ENCODE results near the gene LDLRAP1.

LDLRAP1 gene

GRCh38 chr1:25568090-25568833 lies 24.9 kb downstream of the LDLRAP1 start:
- no peaks in the 10 kb centered on the region for H3K9me3 Mint-ChIP-seq
- ATAC-seq (replicated peaks), result no peak
- no peak for DNase-seq
- H3K4me3 Mint-ChIP-seq, result no peak overlapping the region
- H3K27ac Mint-ChIP-seq, result peak overlapping the region; percentile 67
- peaks cover 0 to 7% of the 10 kb centered on the region in 2 donors for H3K36me3 Mint-ChIP-seq
- peaks cover 10 to 16% of the 10 kb centered on the region in 2 donors for H3K27me3 Mint-ChIP-seq
- peaks cover 3 to 19% of the 10 kb centered on the region in 2 donors for H3K4me1 Mint-ChIP-seq

- no peak overlapping the region for H3K4me3 Mint-ChIP-seq
- H3K4me1 Mint-ChIP-seq, result peaks cover 3 to 19% of the 10 kb centered on the region in 2 donors
- H3K27me3 Mint-ChIP-seq, result peaks cover 11 to 19% of the 10 kb centered on the region in 2 donors
- ATAC-seq (replicated peaks) (no peak), DNase-seq (no peak)
- peaks cover 0 to 7% of the 10 kb centered on the region in 2 donors for H3K36me3 Mint-ChIP-seq
- no peak overlapping the region for H3K27ac Mint-ChIP-seq
- H3K9me3 Mint-ChIP-seq, result no peaks in the 10 kb centered on the region
These were observed 25.6 kb downstream of the LDLRAP1 start for GRCh38 chr1:25568834-25569596.

GRCh38 chr1:25569597-25570396 lies 26.4 kb downstream of the LDLRAP1 start:
- no peaks in the 10 kb centered on the region for H3K9me3 Mint-ChIP-seq
- DNase-seq (no peak), ATAC-seq (replicated peaks) (no peak)
- peaks cover 3 to 16% of the 10 kb centered on the region in 2 donors for H3K4me1 Mint-ChIP-seq
- H3K4me3 Mint-ChIP-seq, result no peak overlapping the region
- no peak overlapping the region for H3K27ac Mint-ChIP-seq
- H3K36me3 Mint-ChIP-seq, result peaks cover 0 to 7% of the 10 kb centered on the region in 2 donors
- H3K27me3 Mint-ChIP-seq, result peaks cover 11 to 19% of the 10 kb centered on the region in 2 donors

- Mint-ChIP-seq H3K27ac (no peak overlapping the region), H3K4me1 (peaks cover 3 to 9% of the 10 kb centered on the region in 2 donors)
- ATAC-seq (replicated peaks), result no peak
These were observed 27.6 kb downstream of the LDLRAP1 start for GRCh38 chr1:25570798-25571521.

GRCh38 chr1:25571522-25571970 lies 28.1 kb downstream of the LDLRAP1 start:
- DNase-seq (no peak), ATAC-seq (replicated peaks) (no peak)
- Mint-ChIP-seq H3K4me1 (peaks cover 3% of the 10 kb centered on the region in 2 donors), H3K27ac (no peak overlapping the region), H3K4me3 (no peak overlapping the region), H3K27me3 (peaks cover 11 to 19% of the 10 kb centered on the region in 2 donors), H3K9me3 (no peaks in the 10 kb centered on the region), H3K36me3 (peaks cover 0 to 4% of the 10 kb centered on the region in 2 donors)

More at GRCh38 chr1:25570798-25571521, 27.6 kb downstream of the LDLRAP1 start:
- Mint-ChIP-seq H3K36me3 (peaks cover 0 to 7% of the 10 kb centered on the region in 2 donors), H3K27me3 (peaks cover 11 to 19% of the 10 kb centered on the region in 2 donors), H3K9me3 (no peaks in the 10 kb centered on the region), H3K4me3 (no peak overlapping the region)
- DNase-seq, result no peak

GRCh38 chr1:25572107-25572506 lies 28.7 kb downstream of the LDLRAP1 start:
- ATAC-seq (replicated peaks), result no peak
- no peak for DNase-seq
- no peak overlapping the region for H3K4me3 Mint-ChIP-seq
- H3K27me3 Mint-ChIP-seq, result peaks cover 11 to 19% of the 10 kb centered on the region in 2 donors
- H3K9me3 Mint-ChIP-seq, result no peaks in the 10 kb centered on the region
- H3K4me1 Mint-ChIP-seq, result peaks cover 0 to 3% of the 10 kb centered on the region in 2 donors
- H3K27ac Mint-ChIP-seq, result no peak overlapping the region
- H3K36me3 Mint-ChIP-seq, result peaks cover 0 to 3% of the 10 kb centered on the region in 2 donors

GRCh38 chr1:25572708-25573590 lies 29.5 kb downstream of the LDLRAP1 start:
- Mint-ChIP-seq H3K36me3 (no peaks in the 10 kb centered on the region), H3K4me1 (peaks cover 0 to 3% of the 10 kb centered on the region in 2 donors), H3K27ac (no peak overlapping the region), H3K9me3 (no peaks in the 10 kb centered on the region), H3K4me3 (no peak overlapping the region), H3K27me3 (peaks cover 11 to 19% of the 10 kb centered on the region in 2 donors)
- ATAC-seq (replicated peaks), result peak; percentile 90 to 93
- peak; percentile 29 for DNase-seq

- H3K27ac Mint-ChIP-seq, result no peak overlapping the region
- H3K4me1 Mint-ChIP-seq, result peaks cover 0 to 3% of the 10 kb centered on the region in 2 donors
- no peaks in the 10 kb centered on the region for H3K9me3 Mint-ChIP-seq
- H3K27me3 Mint-ChIP-seq, result peaks cover 11 to 19% of the 10 kb centered on the region in 2 donors
- DNase-seq (no peak), ATAC-seq (replicated peaks) (no peak)
- no peaks in the 10 kb centered on the region for H3K36me3 Mint-ChIP-seq
- no peak overlapping the region for H3K4me3 Mint-ChIP-seq
These were observed 30.2 kb downstream of the LDLRAP1 start for GRCh38 chr1:25573591-25573930.

- ATAC-seq (replicated peaks), result no peak
- H3K9me3 Mint-ChIP-seq, result no peaks in the 10 kb centered on the region
- no peaks in the 10 kb centered on the region for H3K36me3 Mint-ChIP-seq
- H3K4me3 Mint-ChIP-seq, result no peak overlapping the region
- H3K4me1 Mint-ChIP-seq, result peaks cover 0 to 3% of the 10 kb centered on the region in 2 donors
- H3K27me3 Mint-ChIP-seq, result peaks cover 11 to 19% of the 10 kb centered on the region in 2 donors
- H3K27ac Mint-ChIP-seq, result no peak overlapping the region
- no peak for DNase-seq
These were observed 30.6 kb downstream of the LDLRAP1 start for GRCh38 chr1:25573961-25574360.

- Mint-ChIP-seq H3K27ac (no peak overlapping the region), H3K9me3 (no peaks in the 10 kb centered on the region), H3K4me3 (no peak overlapping the region), H3K27me3 (peaks cover 11 to 19% of the 10 kb centered on the region in 2 donors), H3K4me1 (peaks cover 0 to 3% of the 10 kb centered on the region in 2 donors), H3K36me3 (no peaks in the 10 kb centered on the region)
- DNase-seq, result no peak
- ATAC-seq (replicated peaks), result no peak
These were observed 31.8 kb downstream of the LDLRAP1 start for GRCh38 chr1:25575191-25575590.

- Mint-ChIP-seq H3K4me1 (peaks cover 5 to 7% of the 10 kb centered on the region in 2 donors), H3K36me3 (no peaks in the 10 kb centered on the region), H3K27ac (no peak overlapping the region), H3K9me3 (no peaks in the 10 kb centered on the region), H3K4me3 (no peak overlapping the region), H3K27me3 (peaks cover 11 to 18% of the 10 kb centered on the region in 2 donors)
- DNase-seq (no peak), ATAC-seq (replicated peaks) (no peak)
These were observed 33.2 kb downstream of the LDLRAP1 start for GRCh38 chr1:25576459-25577133.

- no peaks in the 10 kb centered on the region for H3K9me3 Mint-ChIP-seq
- no peak overlapping the region for H3K27ac Mint-ChIP-seq
- DNase-seq (no peak), ATAC-seq (replicated peaks) (no peak)
- H3K27me3 Mint-ChIP-seq, result peaks cover 10 to 12% of the 10 kb centered on the region in 2 donors
- H3K4me3 Mint-ChIP-seq, result no peak overlapping the region
- peaks cover 5 to 7% of the 10 kb centered on the region in 2 donors for H3K4me1 Mint-ChIP-seq
- no peaks in the 10 kb centered on the region for H3K36me3 Mint-ChIP-seq
These were observed 33.9 kb downstream of the LDLRAP1 start for GRCh38 chr1:25577134-25577920.

Measured in stimulated activated naive B cell treated with anti-CD40 and anti-IgM and Interleukin-4, amounts not matched to agents 10 μg/mL and 1 μg/mL and 100 μg/mL, for 72 hours (primary cell).